Measurements from ENCODE around the gene CYP4F3. TPM values are rescaled to one million over a fixed set of nuclear protein-coding genes. Genes with fewer than 3 reads are reported as not detected.

Gene CYP4F3
- total and polyA plus RNA-seq, 2 donors from 2014 or later: 2.2 to 17.9 TPM

DNA sequence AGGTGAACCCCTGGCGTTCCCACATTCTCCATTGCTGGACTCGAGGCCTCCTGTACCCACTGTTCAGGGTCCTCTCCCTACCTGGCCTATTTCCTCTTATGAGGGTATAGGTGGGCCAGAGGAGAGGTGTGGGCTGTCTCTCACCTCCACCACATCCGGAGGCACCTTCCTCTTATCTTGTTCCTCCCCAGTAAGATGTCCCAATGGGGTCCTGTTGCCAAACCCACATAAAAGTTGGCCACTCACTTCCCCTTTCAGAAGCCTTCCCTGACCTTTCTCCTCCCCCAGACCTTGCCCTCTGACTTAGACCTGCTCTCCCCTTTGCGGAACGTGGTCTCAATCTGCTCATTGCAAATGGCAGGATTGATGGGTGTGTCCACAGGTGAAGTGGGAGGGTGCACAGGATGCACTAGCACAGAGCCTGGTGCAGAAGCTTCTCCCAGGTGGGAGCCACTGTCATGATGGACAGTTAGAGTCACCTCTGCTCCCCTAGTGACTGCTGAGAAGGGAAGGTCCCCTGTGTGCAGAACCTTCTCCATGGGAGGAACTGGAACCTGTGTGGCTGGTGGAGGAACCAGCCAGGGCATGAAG is 1.3 kb downstream of the CYP4F3 start:
- Histone ChIP-seq H3K36me3 (ENCODE audit: control insufficient read depth in 2 of 3, insufficient read depth in 3 of 3, low read length in 3 of 3) (peaks cover 0 to 3% (median 0%) of the 10 kb centered on the region in 3 donors), H3K27me3 (ENCODE audit: control insufficient read depth, insufficient read depth, low read length) (no peaks in the 10 kb centered on the region), H3K4me3 (ENCODE audit: low read length in 3 of 3) (peak overlapping the region in 2 of 3 donors; percentile 74), H3K9ac (ENCODE audit: low read length in 3 of 3) (peak overlapping the region in 1 of 3 donors; percentile 7), H3K9me3 (ENCODE audit: control insufficient read depth in 2 of 3, insufficient read depth in 1 of 3, low read length in 3 of 3) (no peaks in the 10 kb centered on the region), H3K4me1 (ENCODE audit: control insufficient read depth in 2 of 3, insufficient read depth in 2 of 3, low read depth in 1 of 3, low read length in 3 of 3) (peaks cover 0 to 12% (median 3%) of the 10 kb centered on the region in 3 donors), H3K27ac (ENCODE audit: low read depth in 2 of 2, low read length in 2 of 2) (peak overlapping the region; percentile 33 to 90)
- FAIRE-seq (no peak), DNase-seq (no peak)
- intact Hi-C loops (cut with DNase I): no loop called here
- TF ChIP-seq, protein P1, sequence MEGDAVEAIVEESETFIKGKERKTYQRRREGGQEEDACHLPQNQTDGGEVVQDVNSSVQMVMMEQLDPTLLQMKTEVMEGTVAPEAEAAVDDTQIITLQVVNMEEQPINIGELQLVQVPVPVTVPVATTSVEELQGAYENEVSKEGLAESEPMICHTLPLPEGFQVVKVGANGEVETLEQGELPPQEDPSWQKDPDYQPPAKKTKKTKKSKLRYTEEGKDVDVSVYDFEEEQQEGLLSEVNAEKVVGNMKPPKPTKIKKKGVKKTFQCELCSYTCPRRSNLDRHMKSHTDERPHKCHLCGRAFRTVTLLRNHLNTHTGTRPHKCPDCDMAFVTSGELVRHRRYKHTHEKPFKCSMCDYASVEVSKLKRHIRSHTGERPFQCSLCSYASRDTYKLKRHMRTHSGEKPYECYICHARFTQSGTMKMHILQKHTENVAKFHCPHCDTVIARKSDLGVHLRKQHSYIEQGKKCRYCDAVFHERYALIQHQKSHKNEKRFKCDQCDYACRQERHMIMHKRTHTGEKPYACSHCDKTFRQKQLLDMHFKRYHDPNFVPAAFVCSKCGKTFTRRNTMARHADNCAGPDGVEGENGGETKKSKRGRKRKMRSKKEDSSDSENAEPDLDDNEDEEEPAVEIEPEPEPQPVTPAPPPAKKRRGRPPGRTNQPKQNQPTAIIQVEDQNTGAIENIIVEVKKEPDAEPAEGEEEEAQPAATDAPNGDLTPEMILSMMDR (IDR thresholded peaks at IDR 0.05; ENCODE audit: borderline replicate concordance, extremely low read depth, insufficient read depth): no peak

DNA sequence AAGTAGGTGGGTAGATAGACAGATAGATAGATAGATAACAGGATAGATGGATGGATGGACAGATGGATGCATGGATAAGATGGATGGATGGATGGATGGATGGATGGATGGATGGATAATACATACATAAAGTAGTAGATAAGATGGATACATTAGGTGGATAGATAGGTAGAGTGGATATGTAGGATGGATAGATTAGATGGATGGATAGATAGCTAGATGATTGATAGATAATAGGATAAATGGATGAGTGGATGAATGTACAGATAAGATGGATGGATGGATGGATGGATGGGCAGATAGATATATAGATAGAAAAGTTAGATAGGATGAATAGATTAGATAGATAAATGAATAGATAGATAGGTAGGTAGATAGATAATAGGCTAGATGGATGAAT is 2.1 kb downstream of the CYP4F3 start:
- no peak for FAIRE-seq
- TF ChIP-seq, protein P1 (IDR thresholded peaks at IDR 0.05; ENCODE audit: borderline replicate concordance, extremely low read depth, insufficient read depth): no peak
- no peak overlapping the region for H3K27ac ChIP-seq (ENCODE audit: low read depth in 2 of 2, low read length in 2 of 2)

DNA sequence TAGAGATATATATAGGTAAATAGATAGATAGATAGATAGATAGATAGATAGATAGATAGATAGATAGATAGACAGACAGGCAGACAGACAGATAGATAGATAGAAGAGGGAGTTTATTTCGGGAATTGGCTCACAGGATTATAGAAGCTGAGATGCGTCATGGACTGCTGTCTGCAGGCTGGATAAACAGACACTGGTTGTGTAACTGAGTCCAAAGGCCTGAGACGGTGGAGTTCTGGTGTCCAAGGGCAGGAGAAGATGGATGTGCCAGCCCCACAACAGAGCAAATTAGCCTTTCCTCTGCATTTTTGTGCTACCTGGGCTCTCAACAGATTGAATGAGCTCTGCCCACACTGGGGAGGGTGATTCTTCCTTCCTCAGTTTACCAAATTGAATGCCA is 2.7 kb downstream of the CYP4F3 start:
- Histone ChIP-seq H3K36me3 (ENCODE audit: control insufficient read depth in 2 of 3, insufficient read depth in 3 of 3, low read length in 3 of 3) (peaks cover 0 to 3% (median 0%) of the 10 kb centered on the region in 3 donors), H3K9ac (ENCODE audit: low read length in 3 of 3) (no peak overlapping the region), H3K4me1 (ENCODE audit: control insufficient read depth in 2 of 3, insufficient read depth in 2 of 3, low read depth in 1 of 3, low read length in 3 of 3) (peaks cover 0 to 12% (median 3%) of the 10 kb centered on the region in 3 donors), H3K4me3 (ENCODE audit: low read length in 3 of 3) (peak overlapping the region in 2 of 3 donors; percentile 36 to 74), H3K9me3 (ENCODE audit: control insufficient read depth in 2 of 3, insufficient read depth in 1 of 3, low read length in 3 of 3) (no peaks in the 10 kb centered on the region), H3K27ac (ENCODE audit: low read depth in 2 of 2, low read length in 2 of 2) (no peak overlapping the region), H3K27me3 (ENCODE audit: control insufficient read depth, insufficient read depth, low read length) (no peaks in the 10 kb centered on the region)
- TF ChIP-seq, protein P1 (IDR thresholded peaks at IDR 0.05; ENCODE audit: borderline replicate concordance, extremely low read depth, insufficient read depth): no peak
- intact Hi-C loops (cut with DNase I): no loop called here
- FAIRE-seq (no peak), DNase-seq (no peak)

More for the DNA sequence above, 2.1 kb downstream of the CYP4F3 start:
- H3K9ac ChIP-seq (ENCODE audit: low read length in 3 of 3): no peak overlapping the region
- intact Hi-C loops (cut with DNase I): no loop called here
- no peaks in the 10 kb centered on the region for H3K27me3 ChIP-seq (ENCODE audit: control insufficient read depth, insufficient read depth, low read length)
- peaks cover 0 to 12% (median 3%) of the 10 kb centered on the region in 3 donors for H3K4me1 ChIP-seq (ENCODE audit: control insufficient read depth in 2 of 3, insufficient read depth in 2 of 3, low read depth in 1 of 3, low read length in 3 of 3)
- H3K36me3 ChIP-seq (ENCODE audit: control insufficient read depth in 2 of 3, insufficient read depth in 3 of 3, low read length in 3 of 3): peaks cover 0 to 3% (median 0%) of the 10 kb centered on the region in 3 donors
- no peaks in the 10 kb centered on the region for H3K9me3 ChIP-seq (ENCODE audit: control insufficient read depth in 2 of 3, insufficient read depth in 1 of 3, low read length in 3 of 3)
- peak overlapping the region in 2 of 3 donors; percentile 74 for H3K4me3 ChIP-seq (ENCODE audit: low read length in 3 of 3)
- no peak for DNase-seq
